Measurements from ENCODE around the gene MAT2A.

Gene MAT2A

GRCh38 chr2:85579266-85579935 is 40.4 kb downstream of the MAT2A start:
- TF ChIP-seq SUZ12 (IDR thresholded peaks at IDR 0.05) (no peak), SP1 (IDR thresholded peaks at IDR 0.05) (no peak), ZNF384 (IDR thresholded peaks at IDR 0.05) (no peak), PKNOX1 (IDR thresholded peaks at IDR 0.05) (no peak), TARDBP (IDR thresholded peaks at IDR 0.05) (no peak), HDGF (IDR thresholded peaks at IDR 0.05; ENCODE audit: borderline replicate concordance) (no peak), CTBP1 (IDR thresholded peaks at IDR 0.05; ENCODE audit: borderline replicate concordance) (no peak), LEF1 (IDR thresholded peaks at IDR 0.05; ENCODE audit: borderline replicate concordance) (no peak), FOXK2 (IDR thresholded peaks at IDR 0.05) (no peak), BHLHE40 (IDR thresholded peaks at IDR 0.05; ENCODE audit: borderline replicate concordance) (no peak), ELF4 (IDR thresholded peaks at IDR 0.05) (no peak), L3MBTL2 (conservative IDR thresholded peaks at IDR 0.05) (no peak), ARNT (IDR thresholded peaks at IDR 0.05) (no peak), FOXA1 (IDR thresholded peaks at IDR 0.05) (no peak), FOXM1 (IDR thresholded peaks at IDR 0.05; ENCODE audit: borderline replicate concordance) (no peak), NFRKB (IDR thresholded peaks at IDR 0.05) (no peak)
- no peak for DNase-seq (ENCODE audit: extremely low spot score)
- ChIA-PET CTCF (interaction anchor here (1.1 kb wide), 1 partner anchor 20 kb away, joined by 3 read pairs; no protein-coding TSS in a partner anchor), POLR2A (interaction anchor here (1.0 to 2.0 kb wide), 6 partner anchors 13 to 32 kb away, joined by 3 to 6 read pairs (median 4); partner anchors contain the start of genes C2orf68, GGCX and RNF181)

GRCh38 chr2:85580206-85580605 is 41.2 kb downstream of the MAT2A start:
- POLR2A ChIA-PET: interaction anchor here (1.0 to 2.0 kb wide), 4 partner anchors 14 to 31 kb away, joined by 3 to 6 read pairs (median 4); partner anchors contain the start of genes C2orf68 and GGCX

GRCh38 chr2:85582492-85582891 is 43.5 kb downstream of the MAT2A start:
- TF ChIP-seq L3MBTL2 (conservative IDR thresholded peaks at IDR 0.05) (no peak), LEF1 (IDR thresholded peaks at IDR 0.05; ENCODE audit: borderline replicate concordance) (no peak), SP1 (IDR thresholded peaks at IDR 0.05) (no peak), PKNOX1 (IDR thresholded peaks at IDR 0.05) (no peak), HDGF (IDR thresholded peaks at IDR 0.05; ENCODE audit: borderline replicate concordance) (no peak), TARDBP (IDR thresholded peaks at IDR 0.05) (no peak), FOXA1 (IDR thresholded peaks at IDR 0.05) (no peak), ELF4 (IDR thresholded peaks at IDR 0.05) (no peak), CTBP1 (IDR thresholded peaks at IDR 0.05; ENCODE audit: borderline replicate concordance) (no peak), SUZ12 (IDR thresholded peaks at IDR 0.05) (no peak), FOXM1 (IDR thresholded peaks at IDR 0.05; ENCODE audit: borderline replicate concordance) (no peak), NFRKB (IDR thresholded peaks at IDR 0.05) (no peak), FOXK2 (IDR thresholded peaks at IDR 0.05) (no peak), BHLHE40 (IDR thresholded peaks at IDR 0.05; ENCODE audit: borderline replicate concordance) (no peak), ZNF384 (IDR thresholded peaks at IDR 0.05) (no peak), ARNT (IDR thresholded peaks at IDR 0.05) (no peak)
- DNase-seq (ENCODE audit: extremely low spot score): no peak
- ChIA-PET POLR2A (no interaction called here), CTCF (no interaction called here)

More at GRCh38 chr2:85580206-85580605, 41.2 kb downstream of the MAT2A start:
- CTCF ChIA-PET: no interaction called here
- TF ChIP-seq HDGF (IDR thresholded peaks at IDR 0.05; ENCODE audit: borderline replicate concordance) (no peak), ELF4 (IDR thresholded peaks at IDR 0.05) (no peak), PKNOX1 (IDR thresholded peaks at IDR 0.05) (no peak), L3MBTL2 (conservative IDR thresholded peaks at IDR 0.05) (no peak), FOXK2 (IDR thresholded peaks at IDR 0.05) (no peak), LEF1 (IDR thresholded peaks at IDR 0.05; ENCODE audit: borderline replicate concordance) (no peak), FOXA1 (IDR thresholded peaks at IDR 0.05) (no peak), NFRKB (IDR thresholded peaks at IDR 0.05) (no peak), ZNF384 (IDR thresholded peaks at IDR 0.05) (no peak), CTBP1 (IDR thresholded peaks at IDR 0.05; ENCODE audit: borderline replicate concordance) (no peak)
- DNase-seq (ENCODE audit: extremely low spot score): no peak

- no peak for DNase-seq (ENCODE audit: extremely low spot score)
- ChIA-PET POLR2A (interaction anchor here (4.5 kb wide), 1 partner anchor 11 kb away, joined by 28 read pairs; the partner anchor contains the start of gene RNF181), CTCF (no interaction called here)
- TF ChIP-seq ELF4 (IDR thresholded peaks at IDR 0.05): no peak
These were observed 44.8 kb downstream of the MAT2A start for GRCh38 chr2:85583667-85584353.

GRCh38 chr2:85584354-85584856 is 45.4 kb downstream of the MAT2A start, which contains the start of gene VAMP5:
Gene VAMP5 (plus strand): TSS chr2:85584431. CDS start chr2:85584491, 60 bp downstream.
- DNase-seq (ENCODE audit: extremely low spot score): no peak
- no peak for TF ChIP-seq ARNT (IDR thresholded peaks at IDR 0.05)
- POLR2A ChIA-PET: interaction anchor here (1.0 to 4.5 kb wide), 2 partner anchors 10 to 18 kb away, joined by 4 to 28 read pairs; partner anchors contain the start of genes RNF181 and TMEM150A
- CTCF ChIA-PET: no interaction called here
